ENCODE data around the gene ENOX1.

DNA sequence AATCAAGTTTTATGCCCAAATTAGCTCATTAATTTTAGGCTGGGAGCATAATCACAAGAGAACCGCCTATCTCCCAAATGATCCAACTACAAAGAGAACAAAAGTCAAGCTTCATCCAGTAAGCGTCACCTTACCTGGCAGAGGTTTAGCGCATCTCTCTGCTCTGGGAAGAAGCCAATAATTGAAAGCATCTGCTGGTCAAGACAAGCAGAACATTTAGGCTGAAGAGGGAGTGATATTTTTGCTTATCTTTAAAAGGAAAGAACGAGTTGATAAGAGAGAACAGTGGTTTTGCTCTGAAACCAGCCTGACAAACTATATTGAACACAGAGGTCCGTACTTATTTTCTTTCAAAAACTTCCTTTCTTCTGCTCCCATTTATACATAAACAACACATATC lies 242.1 kb downstream of the ENOX1 start:
- no peak for TF ChIP-seq TEAD4 (CRISPR knock-in tag; IDR thresholded peaks at IDR 0.05)
- no peak for TF ChIP-seq ZNF121 (CRISPR knock-in tag; IDR thresholded peaks at IDR 0.05)
